Astrocyte of the hippocampus (primary cell): ENCODE data around the gene HPCAL1.

ENCODE experiments used
- DNase-seq: peaks from one replicate; pipeline ENCODE4 v3.0.0; 2011; ENCODE audit warnings: low read depth, low spot score

The HPCAL1 gene

GRCh38 chr2:10369269-10370255 lies 66.9 kb downstream of the HPCAL1 start:
- no peak for DNase-seq

- DNase-seq: no peak
These were observed 67.7 kb downstream of the HPCAL1 start for GRCh38 chr2:10370390-10370789.

GRCh38 chr2:10370895-10371294 lies 68.2 kb downstream of the HPCAL1 start:
- DNase-seq: no peak

- DNase-seq: peak; percentile 38
These were observed 68.9 kb downstream of the HPCAL1 start for GRCh38 chr2:10371441-10372196.

DNA sequence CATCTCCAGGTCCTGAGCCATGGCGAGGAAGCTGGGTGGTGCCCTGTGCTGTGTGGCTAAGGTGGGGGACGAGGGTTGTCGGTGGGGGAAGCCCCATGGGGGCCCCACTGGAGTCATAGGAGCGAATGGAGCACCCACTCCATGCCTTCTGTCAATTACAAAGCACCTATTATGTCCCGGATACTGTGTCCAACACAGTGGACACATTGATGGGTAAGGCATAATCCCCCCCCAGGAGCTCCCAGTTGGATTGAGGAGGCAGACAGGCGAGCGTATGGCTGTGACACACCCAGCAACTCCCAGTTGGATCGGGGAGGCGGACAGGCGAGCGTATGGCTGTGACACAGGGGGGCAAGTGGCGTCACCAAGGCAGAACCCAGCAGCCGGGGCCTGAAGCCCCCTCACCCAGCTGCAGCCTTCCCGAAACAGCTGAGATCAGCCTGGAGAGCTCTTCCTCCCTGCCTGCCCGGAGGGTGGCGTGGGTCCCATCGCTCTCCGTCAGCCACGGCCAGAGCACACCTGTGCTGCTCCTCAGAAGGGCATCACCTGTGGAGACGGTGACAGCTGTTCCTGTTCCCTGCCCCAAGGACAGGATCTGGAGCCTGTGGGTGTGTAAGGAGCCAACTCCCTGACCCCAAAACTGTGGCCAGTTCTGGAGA lies 69.6 kb downstream of the HPCAL1 start:
- DNase-seq: no peak

DNA sequence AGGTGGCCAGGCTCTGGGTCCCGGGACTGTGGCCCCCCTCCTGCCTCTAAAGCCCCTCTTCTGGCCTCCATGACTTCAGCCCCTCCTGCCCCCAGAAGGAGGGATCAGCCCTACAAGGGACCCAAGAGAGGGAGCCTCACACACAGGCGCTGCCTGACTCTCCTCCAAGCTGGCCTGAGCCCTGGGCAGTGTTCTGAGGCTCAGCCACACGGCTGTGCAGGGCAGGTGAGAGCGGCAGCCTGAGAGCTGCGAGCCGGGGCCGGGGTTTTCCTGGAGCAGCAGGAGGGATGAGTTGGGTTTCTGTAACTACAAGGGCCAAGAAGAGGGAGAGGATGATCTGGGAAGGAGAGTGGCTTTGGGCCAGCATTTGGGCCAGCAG lies 70.1 kb downstream of the HPCAL1 start:
- DNase-seq: no peak

DNA sequence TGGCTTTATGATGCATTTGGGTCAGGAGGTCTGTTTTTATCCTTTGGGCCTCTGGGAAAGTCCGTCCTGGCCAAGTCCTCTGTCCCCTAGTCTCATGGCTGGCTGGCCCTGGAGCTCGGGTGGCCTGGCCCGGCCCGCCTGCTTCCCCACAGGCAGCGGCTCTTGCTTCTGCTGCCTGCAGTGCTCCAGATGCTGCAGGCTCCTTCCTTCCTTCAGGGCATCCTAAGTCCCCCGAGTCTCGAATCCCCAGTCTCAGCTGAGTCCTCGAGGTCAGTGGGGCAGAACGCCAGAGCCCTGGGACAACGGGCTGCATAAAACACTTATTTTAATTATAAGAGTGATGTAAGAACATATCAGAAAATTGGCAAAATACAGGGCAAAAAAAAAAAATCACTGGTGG lies 71.2 kb downstream of the HPCAL1 start:
- no peak for DNase-seq

GRCh38 chr2:10374362-10374943 lies 71.7 kb downstream of the HPCAL1 start:
- DNase-seq: no peak

- peak; percentile 33 for DNase-seq
These were observed 73.0 kb downstream of the HPCAL1 start for GRCh38 chr2:10375570-10376281.

DNA sequence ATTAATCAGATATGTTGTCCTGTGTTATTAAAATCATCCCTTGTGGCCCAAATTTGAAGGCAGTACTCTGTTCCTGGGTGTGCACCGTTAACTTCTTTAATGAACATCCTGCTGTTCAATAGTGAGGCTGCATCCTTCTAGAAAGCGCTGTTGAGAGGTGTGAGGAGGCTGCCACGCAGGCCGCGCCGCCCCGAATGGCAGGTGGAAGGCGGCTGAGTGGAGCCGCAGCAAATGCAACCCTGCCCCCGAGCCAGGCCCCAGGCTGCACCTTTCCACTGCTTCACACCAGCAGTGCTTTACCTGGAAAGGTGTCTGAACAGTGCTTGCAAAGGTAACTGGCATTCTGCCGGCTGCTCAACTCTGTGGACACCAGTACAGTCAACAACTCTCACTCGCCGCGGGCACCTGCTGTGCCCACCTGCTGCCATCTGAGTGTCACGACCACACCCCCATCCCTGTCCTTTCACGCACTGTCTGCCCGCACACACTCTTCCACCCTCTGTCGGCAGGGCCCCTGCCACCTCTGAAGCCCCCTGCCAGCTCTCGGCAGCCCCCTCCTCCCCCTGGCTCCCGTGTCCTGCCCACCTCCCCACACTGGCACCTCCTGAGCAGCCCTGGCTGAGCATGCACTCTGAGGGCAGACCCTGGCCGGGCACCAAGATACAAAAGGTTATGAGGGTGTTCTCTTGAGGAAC lies 74.5 kb downstream of the HPCAL1 start:
- no peak for DNase-seq

GRCh38 chr2:10377747-10378085 lies 75.0 kb downstream of the HPCAL1 start:
- DNase-seq: no peak

DNA sequence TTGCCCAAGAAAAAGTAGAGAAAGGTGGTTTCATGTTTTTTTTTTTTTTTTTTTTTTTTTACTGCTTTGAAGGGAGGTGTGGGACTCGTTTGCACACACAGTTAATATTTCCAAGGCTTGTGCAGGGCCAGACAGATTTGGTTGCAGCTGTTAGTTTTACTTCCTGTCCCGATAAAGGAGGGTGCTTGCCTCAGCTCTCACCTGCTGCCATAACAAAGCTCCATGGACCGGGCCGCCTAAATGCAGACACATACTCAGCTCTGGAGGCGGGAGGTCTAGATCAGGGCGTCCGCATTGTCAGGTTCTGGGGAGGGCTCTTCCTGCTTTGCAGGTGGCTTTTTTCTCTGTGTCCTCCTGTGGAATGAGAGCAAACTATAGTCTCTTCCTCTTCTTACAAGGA lies 75.5 kb downstream of the HPCAL1 start:
- DNase-seq: no peak

GRCh38 chr2:10380048-10380926 lies 77.6 kb downstream of the HPCAL1 start:
- no peak for DNase-seq

- no peak for DNase-seq
These were observed 79.3 kb downstream of the HPCAL1 start for GRCh38 chr2:10381997-10382353.

GRCh38 chr2:10382354-10383061 lies 79.8 kb downstream of the HPCAL1 start:
- DNase-seq: no peak

DNA sequence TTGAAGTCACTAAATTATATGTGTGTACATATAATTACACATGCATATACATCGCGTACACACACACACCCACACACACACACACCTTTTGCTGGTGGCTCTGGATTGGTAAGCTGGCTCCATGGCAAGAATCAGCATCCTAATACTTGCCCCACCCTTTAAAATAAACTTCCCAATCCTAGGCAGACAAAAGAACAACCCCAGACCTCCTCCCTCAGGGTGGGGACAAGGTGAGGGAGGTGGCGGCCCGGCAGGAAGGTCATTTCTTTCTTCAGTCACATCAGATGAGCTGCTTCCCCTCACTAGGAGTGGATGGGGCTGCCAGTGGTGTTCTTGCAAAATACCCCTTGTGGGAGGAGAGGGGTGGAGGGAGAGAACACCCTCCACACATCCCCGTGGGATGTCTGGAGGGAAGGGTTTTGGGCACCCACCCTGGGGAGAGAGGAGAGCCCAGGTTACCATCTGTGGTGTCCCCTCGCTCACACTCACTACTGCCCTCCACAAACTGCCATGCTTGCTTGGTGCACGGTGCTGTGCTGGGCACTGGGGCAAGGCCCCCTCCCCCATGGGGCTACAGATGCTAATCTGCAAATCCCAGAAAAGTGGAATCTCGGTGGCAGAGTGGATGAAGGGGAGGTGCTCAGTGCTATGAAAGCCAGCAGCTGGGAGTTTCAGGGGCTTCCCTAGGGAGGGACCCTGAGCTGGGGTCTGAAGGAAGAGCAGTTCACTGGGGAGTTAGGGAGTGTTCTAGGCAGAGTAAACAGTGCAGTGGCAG lies 81.4 kb downstream of the HPCAL1 start:
- no peak for DNase-seq

DNA sequence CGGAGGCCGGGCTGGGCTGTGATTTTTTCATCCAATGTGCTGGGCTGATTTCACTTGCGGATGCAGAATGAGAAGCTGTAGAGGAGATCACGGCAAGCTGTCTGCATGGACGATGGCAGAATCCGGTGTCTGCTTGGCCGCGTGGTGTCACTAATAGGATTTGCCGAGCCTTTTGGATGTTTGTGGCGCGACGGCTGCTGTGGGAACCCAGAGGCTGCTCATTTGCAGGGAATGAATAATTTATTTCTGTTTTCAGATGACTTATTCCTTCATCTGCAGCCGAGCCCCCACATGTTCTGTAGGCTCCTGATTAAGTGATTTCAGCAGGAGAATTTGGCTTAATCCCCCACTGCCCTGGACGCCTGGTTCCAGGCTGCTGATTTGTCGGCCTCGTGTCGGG lies 82.8 kb downstream of the HPCAL1 start:
- peak; percentile 80 for DNase-seq
